ENCODE measurements around the gene PREP.

The PREP gene

GRCh38 chr6:105259913-105260889 lies 142.7 kb downstream of the PREP start:
- Histone ChIP-seq H3K27me3 (ENCODE audit: insufficient read depth, low read length, poor library complexity, severe bottlenecking) (no peaks in the 10 kb centered on the region), H3F3A (ENCODE audit: low read depth) (no peaks in the 10 kb centered on the region), H3K9ac (ENCODE audit: low read depth, low read length, poor library complexity, severe bottlenecking) (no peak overlapping the region), H3K4me1 (ENCODE audit: insufficient read depth, low read length, poor library complexity, severe bottlenecking) (peaks cover 4% of the 10 kb centered on the region), H3K9me3 (ENCODE audit: insufficient read depth, low read depth, low read length) (no peaks in the 10 kb centered on the region), H3K9me2 (replicated peaks; ENCODE audit: low read depth, low read length) (no peaks in the 10 kb centered on the region), H2AFZ (ENCODE audit: low read length) (no peak overlapping the region), H3K4me3 (ENCODE audit: low read length, poor library complexity, severe bottlenecking) (no peak overlapping the region), H4K20me1 (ENCODE audit: insufficient read depth, low read length, poor library complexity, severe bottlenecking) (no peaks in the 10 kb centered on the region), H3K4me2 (ENCODE audit: low read depth, low read length, poor library complexity, severe bottlenecking) (no peak overlapping the region), H3K79me2 (ENCODE audit: insufficient read depth, low read length) (no peaks in the 10 kb centered on the region), H3K36me3 (ENCODE audit: insufficient read depth, low read length) (no peaks in the 10 kb centered on the region)
- TF ChIP-seq EZH2phosphoT487 (IDR thresholded peaks at IDR 0.05; ENCODE audit: borderline replicate concordance): no peak

- H3F3A ChIP-seq (ENCODE audit: low read depth): no peaks in the 10 kb centered on the region
- H2AFZ ChIP-seq (ENCODE audit: low read length): no peak overlapping the region
- no peak for TF ChIP-seq EZH2phosphoT487 (IDR thresholded peaks at IDR 0.05; ENCODE audit: borderline replicate concordance)
- TF ChIP-seq CTCF (conservative IDR thresholded peaks at IDR 0.05; ENCODE audit: low read length): no peak
- no peaks in the 10 kb centered on the region for H4K20me1 ChIP-seq (ENCODE audit: insufficient read depth, low read length, poor library complexity, severe bottlenecking)
- no peaks in the 10 kb centered on the region for H3K79me2 ChIP-seq (ENCODE audit: insufficient read depth, low read length)
- no peak overlapping the region for H3K4me3 ChIP-seq (ENCODE audit: low read length, poor library complexity, severe bottlenecking)
- H3K36me3 ChIP-seq (ENCODE audit: insufficient read depth, low read length): no peaks in the 10 kb centered on the region
- peaks cover 4% of the 10 kb centered on the region for H3K4me1 ChIP-seq (ENCODE audit: insufficient read depth, low read length, poor library complexity, severe bottlenecking)
- H3K4me2 ChIP-seq (ENCODE audit: low read depth, low read length, poor library complexity, severe bottlenecking): no peak overlapping the region
- no peaks in the 10 kb centered on the region for H3K9me3 ChIP-seq (ENCODE audit: insufficient read depth, low read depth, low read length)
- no peaks in the 10 kb centered on the region for H3K9me2 ChIP-seq (replicated peaks; ENCODE audit: low read depth, low read length)
- H3K27me3 ChIP-seq (ENCODE audit: insufficient read depth, low read length, poor library complexity, severe bottlenecking): no peaks in the 10 kb centered on the region
- no peak overlapping the region for H3K9ac ChIP-seq (ENCODE audit: low read depth, low read length, poor library complexity, severe bottlenecking)
These were observed 144.1 kb downstream of the PREP start for GRCh38 chr6:105258816-105259215.

- TF ChIP-seq CTCF (conservative IDR thresholded peaks at IDR 0.05; ENCODE audit: low read length) (no peak), EZH2phosphoT487 (IDR thresholded peaks at IDR 0.05; ENCODE audit: borderline replicate concordance) (no peak)
- no peaks in the 10 kb centered on the region for H3K27me3 ChIP-seq (ENCODE audit: insufficient read depth, low read length, poor library complexity, severe bottlenecking)
- peaks cover 4% of the 10 kb centered on the region for H3K4me1 ChIP-seq (ENCODE audit: insufficient read depth, low read length, poor library complexity, severe bottlenecking)
- H3K9ac ChIP-seq (ENCODE audit: low read depth, low read length, poor library complexity, severe bottlenecking): no peak overlapping the region
- no peaks in the 10 kb centered on the region for H4K20me1 ChIP-seq (ENCODE audit: insufficient read depth, low read length, poor library complexity, severe bottlenecking)
- no peaks in the 10 kb centered on the region for H3K36me3 ChIP-seq (ENCODE audit: insufficient read depth, low read length)
- H3K4me3 ChIP-seq (ENCODE audit: low read length, poor library complexity, severe bottlenecking): no peak overlapping the region
- H3K4me2 ChIP-seq (ENCODE audit: low read depth, low read length, poor library complexity, severe bottlenecking): no peak overlapping the region
- no peaks in the 10 kb centered on the region for H3K9me2 ChIP-seq (replicated peaks; ENCODE audit: low read depth, low read length)
- no peaks in the 10 kb centered on the region for H3K79me2 ChIP-seq (ENCODE audit: insufficient read depth, low read length)
- H3K9me3 ChIP-seq (ENCODE audit: insufficient read depth, low read depth, low read length): no peaks in the 10 kb centered on the region
- H2AFZ ChIP-seq (ENCODE audit: low read length): no peak overlapping the region
- H3F3A ChIP-seq (ENCODE audit: low read depth): no peaks in the 10 kb centered on the region
These were observed 145.5 kb downstream of the PREP start for GRCh38 chr6:105257340-105257739.
